Peyer's patch (tissue), 4 donors: ENCODE data around the gene FOXJ1. TPM values are rescaled to one million over a fixed set of nuclear protein-coding genes. Genes with fewer than 3 reads are reported as not detected.

Experiments
- DNase-seq, 3 donors: peaks; one replicate each; pipeline ENCODE4 v3.0.0-alpha.2; 2017 to 2019
- H3K27ac ChIP-seq, 4 donors: fragments of 200-600 bp; sonication (generic); one replicate each; pipeline ENCODE4 v1.5.1; 2016 to 2019
- H3K27me3 ChIP-seq, 2 donors: fragments of 200-600 bp; sonication (generic); one replicate each; pipeline ENCODE4 v1.5.1; 2019
- H3K36me3 ChIP-seq, 3 donors: fragments of 200-600 bp; sonication (generic); one replicate each; pipeline ENCODE4 v1.5.1; 2016 to 2019
- H3K4me1 ChIP-seq, 4 donors: fragments of 200-600 bp; sonication (generic); one replicate each; pipeline ENCODE4 v1.5.1; 2016 to 2019
- H3K4me3 ChIP-seq, 4 donors: fragments of 200-600 bp; sonication (generic); 1 replicate in 3 of 4; 2 replicates in 1 of 4; pipeline ENCODE4 v1.5.1; 2016 to 2019; ENCODE audit warnings: mild to moderate bottlenecking in 1 of 4
- H3K9me3 ChIP-seq, 4 donors: fragments of 200-600 bp; sonication (generic); one replicate each; pipeline ENCODE4 v1.5.1; 2016 to 2019; ENCODE audit warnings: mild to moderate bottlenecking in 1 of 4
- POLR2A ChIP-seq, 2 donors: fragments of 450-650 bp; IDR thresholded peaks; one replicate each; pipeline ENCODE4 v1.5.1; 2017; ENCODE audit warnings: antibody characterized with exemption in 2 of 2, mild to moderate bottlenecking in 2 of 2, moderate library complexity in 2 of 2
- total RNA-seq, 4 donors: library from RNA; depleted of rRNA; stranded (reverse); fragments of >200 nt; gene quantifications; one replicate each; pipeline ENCODE4 v1.1.0, GENCODE V29; 2016
- TF ChIP-seq, protein P1 (sequence below), 6 experiments: fragments of 450-650 bp in 4 of 6; fragments of 200-600 bp in 2 of 6; sonication (generic) in 1 of 6; IDR thresholded peaks; one replicate each; pipeline ENCODE4 v1.5.1; 2017 to 2019; ENCODE audit warnings: antibody characterized with exemption in 6 of 6, mild to moderate bottlenecking in 3 of 6, moderate library complexity in 1 of 6

Gene FOXJ1
- total RNA-seq, 4 donors from 2014 or later, result not detected

DNA sequence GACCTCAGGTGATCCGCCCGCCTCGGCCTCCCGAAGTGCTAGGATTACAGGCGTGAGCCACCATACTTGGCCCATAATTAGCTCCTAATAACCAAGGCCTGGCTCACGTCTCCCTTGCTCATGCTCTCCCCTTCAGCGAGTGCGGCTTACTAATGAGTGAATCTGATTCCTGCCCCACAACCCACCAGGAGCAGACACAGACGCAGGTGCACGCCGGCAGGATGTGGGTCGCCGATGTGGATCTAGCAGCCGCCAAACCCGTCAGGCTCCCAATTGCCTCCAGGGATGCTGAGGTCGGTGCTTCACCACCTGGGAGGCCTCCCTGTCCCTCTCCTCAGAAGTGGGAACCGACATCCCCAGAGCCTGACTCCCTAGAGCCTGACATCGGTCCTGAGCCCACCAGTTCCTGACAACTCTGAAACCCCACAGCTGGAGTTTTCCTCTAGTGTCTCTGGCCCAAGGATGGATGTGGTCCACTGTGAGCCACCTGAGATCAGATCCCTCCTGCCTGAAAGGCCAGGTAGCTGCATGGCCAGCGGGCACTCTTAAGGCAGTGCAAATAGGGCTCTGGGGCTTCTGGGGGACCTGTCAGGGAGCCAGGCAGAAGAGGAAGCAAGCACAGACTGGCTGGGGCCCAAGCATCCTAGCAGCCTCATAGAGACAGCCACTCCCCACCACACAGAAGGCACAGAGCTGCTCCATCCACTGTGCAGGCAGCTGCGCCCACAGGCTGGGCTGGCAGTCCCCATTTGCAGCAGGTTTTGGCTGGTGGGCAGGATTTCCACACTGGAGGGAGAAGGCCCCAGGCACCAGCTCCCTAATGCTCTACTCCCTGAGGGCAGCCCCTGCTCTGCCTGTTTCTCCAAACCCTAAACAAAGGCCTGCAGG is 48.3 kb downstream of the FOXJ1 start:
- no peaks in the 10 kb centered on the region for H3K4me1 ChIP-seq
- H3K4me3 ChIP-seq, result no peak overlapping the region
- no peaks in the 10 kb centered on the region for H3K27me3 ChIP-seq
- H3K9me3 ChIP-seq, result no peaks in the 10 kb centered on the region
- no peak overlapping the region for H3K27ac ChIP-seq
- peaks cover 0 to 97% (median 0%) of the 10 kb centered on the region in 3 donors for H3K36me3 ChIP-seq
- TF ChIP-seq, protein P1, sequence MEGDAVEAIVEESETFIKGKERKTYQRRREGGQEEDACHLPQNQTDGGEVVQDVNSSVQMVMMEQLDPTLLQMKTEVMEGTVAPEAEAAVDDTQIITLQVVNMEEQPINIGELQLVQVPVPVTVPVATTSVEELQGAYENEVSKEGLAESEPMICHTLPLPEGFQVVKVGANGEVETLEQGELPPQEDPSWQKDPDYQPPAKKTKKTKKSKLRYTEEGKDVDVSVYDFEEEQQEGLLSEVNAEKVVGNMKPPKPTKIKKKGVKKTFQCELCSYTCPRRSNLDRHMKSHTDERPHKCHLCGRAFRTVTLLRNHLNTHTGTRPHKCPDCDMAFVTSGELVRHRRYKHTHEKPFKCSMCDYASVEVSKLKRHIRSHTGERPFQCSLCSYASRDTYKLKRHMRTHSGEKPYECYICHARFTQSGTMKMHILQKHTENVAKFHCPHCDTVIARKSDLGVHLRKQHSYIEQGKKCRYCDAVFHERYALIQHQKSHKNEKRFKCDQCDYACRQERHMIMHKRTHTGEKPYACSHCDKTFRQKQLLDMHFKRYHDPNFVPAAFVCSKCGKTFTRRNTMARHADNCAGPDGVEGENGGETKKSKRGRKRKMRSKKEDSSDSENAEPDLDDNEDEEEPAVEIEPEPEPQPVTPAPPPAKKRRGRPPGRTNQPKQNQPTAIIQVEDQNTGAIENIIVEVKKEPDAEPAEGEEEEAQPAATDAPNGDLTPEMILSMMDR (IDR thresholded peaks at IDR 0.05), result no peak
- TF ChIP-seq POLR2A (IDR thresholded peaks at IDR 0.05), result no peak
- DNase-seq, result no peak

DNA sequence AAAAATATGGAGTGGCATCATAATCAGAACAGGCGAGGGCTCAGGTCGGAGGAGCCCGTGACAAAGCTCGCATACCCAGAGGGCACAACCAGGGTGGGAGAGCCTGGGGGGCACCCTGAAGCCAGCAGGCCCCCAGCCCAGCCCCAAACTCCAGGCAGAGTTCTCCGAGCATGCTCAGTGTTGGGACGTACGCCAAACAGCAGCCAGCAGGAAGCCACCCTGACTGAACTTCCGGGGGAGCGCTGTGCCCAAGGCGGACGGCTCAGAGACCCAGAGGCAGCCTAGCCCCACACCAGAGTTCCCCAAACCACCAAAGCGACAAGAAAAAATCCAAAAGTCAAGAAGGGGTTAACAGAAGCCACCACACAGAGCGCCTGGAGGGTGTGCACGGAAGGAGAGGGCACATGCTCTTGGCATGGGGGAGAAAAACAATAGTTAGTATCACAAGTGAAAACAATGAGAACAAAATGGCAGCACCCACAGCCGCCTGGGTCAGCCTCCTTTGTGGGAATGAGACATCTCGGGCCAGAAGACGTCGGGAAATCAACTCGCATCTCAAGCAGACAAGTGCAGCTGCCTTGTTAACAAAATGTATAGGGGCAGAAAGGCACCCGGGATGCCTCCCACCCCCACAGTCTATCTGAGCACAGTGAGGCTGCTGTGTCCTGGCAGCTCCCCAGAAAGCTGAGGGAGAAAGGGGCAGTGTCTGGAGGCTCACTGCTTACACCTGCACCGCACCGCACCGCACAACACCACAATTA is 49.3 kb downstream of the FOXJ1 start:
- no peak for TF ChIP-seq POLR2A (IDR thresholded peaks at IDR 0.05)
- TF ChIP-seq, protein P1 (IDR thresholded peaks at IDR 0.05), result no peak
- no peaks in the 10 kb centered on the region for H3K27me3 ChIP-seq
- no peak overlapping the region for H3K27ac ChIP-seq
- DNase-seq, result no peak
- H3K36me3 ChIP-seq, result peaks cover 0 to 96% (median 0%) of the 10 kb centered on the region in 3 donors
- no peaks in the 10 kb centered on the region for H3K9me3 ChIP-seq
- H3K4me1 ChIP-seq, result no peaks in the 10 kb centered on the region
- no peak overlapping the region for H3K4me3 ChIP-seq

DNA sequence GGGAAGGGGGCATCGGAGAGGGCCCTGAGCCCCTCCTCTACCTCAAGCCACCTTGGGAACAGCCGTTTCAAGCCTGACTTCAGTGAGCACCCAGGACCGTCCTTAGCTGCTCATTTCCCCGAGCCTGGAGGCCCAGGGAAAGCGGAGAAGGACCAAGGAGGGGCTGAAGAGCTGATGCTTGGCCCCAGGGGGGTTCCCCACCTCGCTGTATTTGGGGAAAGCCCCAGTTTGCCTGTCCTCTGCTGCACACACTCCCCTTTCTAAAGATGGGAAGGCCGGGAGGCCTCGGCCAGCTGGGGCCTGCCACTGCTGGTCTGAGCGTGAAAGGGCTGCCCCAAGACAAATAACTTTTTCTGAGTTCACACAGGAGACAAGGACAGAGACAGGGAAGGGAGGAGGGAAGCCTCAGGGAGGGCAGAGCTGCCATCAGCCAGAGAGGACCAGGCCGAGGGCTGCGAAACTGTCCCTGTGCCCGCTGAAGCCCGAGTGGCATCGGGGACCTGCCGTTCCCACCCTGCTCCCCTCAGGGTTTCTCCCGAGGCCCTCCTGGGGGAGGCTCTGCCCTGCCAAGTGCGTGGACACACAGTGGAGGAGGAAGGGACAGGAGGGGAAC is 50.4 kb downstream of the FOXJ1 start:
- TF ChIP-seq POLR2A (IDR thresholded peaks at IDR 0.05), result no peak
- TF ChIP-seq, protein P1 (IDR thresholded peaks at IDR 0.05), result no peak
- H3K27ac ChIP-seq, result no peak overlapping the region
- H3K4me1 ChIP-seq, result no peaks in the 10 kb centered on the region
- no peaks in the 10 kb centered on the region for H3K9me3 ChIP-seq
- no peak for DNase-seq
- peaks cover 0 to 96% (median 0%) of the 10 kb centered on the region in 3 donors for H3K36me3 ChIP-seq
- H3K27me3 ChIP-seq, result no peaks in the 10 kb centered on the region
- H3K4me3 ChIP-seq, result no peak overlapping the region

DNA sequence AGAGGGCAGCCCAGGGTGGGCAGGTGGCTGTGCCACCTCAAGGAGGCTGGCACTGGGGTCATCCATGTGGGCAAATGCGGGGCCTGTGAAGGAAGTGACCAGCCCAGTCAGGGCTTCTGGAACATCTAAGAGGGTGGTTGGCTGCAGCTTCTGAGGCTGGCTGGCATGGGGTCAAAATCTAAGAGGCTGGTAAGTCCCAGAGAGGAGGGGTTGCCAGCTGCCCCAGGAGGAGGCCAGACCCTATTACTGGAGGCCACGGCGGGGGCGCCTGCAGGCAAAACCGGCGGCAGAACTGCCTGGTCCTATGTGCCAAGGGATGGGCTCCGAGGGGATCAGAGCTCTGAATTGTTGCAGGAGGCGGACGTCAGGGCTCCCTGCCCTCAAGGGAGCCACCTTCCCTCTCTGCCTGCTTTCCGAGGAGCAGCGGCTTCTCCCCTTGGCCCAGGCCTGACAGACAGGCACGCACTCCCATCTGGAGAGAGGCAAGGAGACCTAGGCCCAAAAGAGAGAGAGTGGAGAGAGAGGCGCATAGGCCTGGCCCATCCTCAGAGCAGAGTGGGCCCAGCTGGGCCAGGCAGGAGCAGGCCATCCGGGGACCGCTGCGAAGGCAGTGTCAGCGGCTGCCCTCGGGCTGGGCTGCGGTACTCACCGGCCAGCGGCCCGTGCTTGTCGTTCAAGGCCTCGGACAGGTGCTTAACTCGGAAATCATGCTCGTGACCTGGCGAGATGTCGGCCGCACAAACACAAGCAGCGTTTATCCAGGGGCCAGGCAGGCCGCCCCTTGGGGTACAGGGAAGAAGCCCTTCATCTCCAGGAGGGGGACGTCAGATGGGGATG is 51.1 kb downstream of the FOXJ1 start:
- DNase-seq, result no peak
- Histone ChIP-seq H3K9me3 (no peaks in the 10 kb centered on the region), H3K4me3 (no peak overlapping the region), H3K27ac (no peak overlapping the region), H3K36me3 (peaks cover 0 to 96% (median 0%) of the 10 kb centered on the region in 3 donors), H3K27me3 (no peaks in the 10 kb centered on the region), H3K4me1 (no peaks in the 10 kb centered on the region)
- TF ChIP-seq, protein P1 (IDR thresholded peaks at IDR 0.05), result no peak
- TF ChIP-seq POLR2A (IDR thresholded peaks at IDR 0.05), result no peak
